HepG2 (cell line): ENCODE measurements around the gene MIPEP. TPM values are rescaled to one million over a fixed set of nuclear protein-coding genes. Genes with fewer than 3 reads are reported as not detected.

Experiments
- ATAC-seq: fragments of 200-7000 bp; cut with Tn5 transposase; 3 replicates; pipeline ENCODE4 v1.9.1; 2020; ENCODE audit warnings: mild to moderate bottlenecking, moderate library complexity
- BruUV-seq: library from RNA; stranded (reverse); fragments of 400-500 nt; replicated peaks from 2 replicates; lab custom pipeline; 2021; lab: Mats Ljungman, UMichigan
- CTCF ChIA-PET: fragments of 300-600 bp; formaldehyde crosslinking; extraction: SDS; loops from one replicate; lab custom pipeline; 2021; ENCODE audit warnings: low total read pairs, inconsistent platforms, low intra/inter-chr PET ratio; lab: Yijun Ruan, JAX
- POLR2A ChIA-PET: fragments of 350-600 bp; sonication (Branson Sonifier 250); formaldehyde crosslinking; loops from one replicate; lab custom pipeline; 2020; ENCODE audit warnings: antibody characterized with exemption, inconsistent platforms; lab: Yijun Ruan, JAX
- DNase-seq: peaks from one replicate; pipeline ENCODE4 v3.0.0-alpha.2; 2015; ENCODE audit warnings: low spot score
- FAIRE-seq: peaks from 3 replicates; lab custom pipeline; 2011; peaks lifted over from hg19 to GRCh38; lab: Jason Lieb, UNC
- H2AFZ ChIP-seq: one replicate; pipeline ENCODE4 v1.6.1; 2011; ENCODE audit warnings: low read length, inconsistent platforms
- H3K27ac ChIP-seq: fragments of 300-600 bp; 3 replicates; pipeline ENCODE4 v1.8.0; 2011; ENCODE audit warnings: mixed run types, mild to moderate bottlenecking, mixed read lengths, low read length, inconsistent platforms; ENCODE audit not compliant: insufficient read depth; ENCODE audit errors: extremely low read length
- H3K27me3 ChIP-seq, 2 experiments: fragments of 200-600 bp in 1 of 2; 2 replicates in 1 of 2; 3 replicates in 1 of 2; pipeline versions ENCODE4 v1.6.0 to v1.8.0; 2011; ENCODE audit warnings: low read length in 2 of 2, mild to moderate bottlenecking in 2 of 2, moderate library complexity in 2 of 2, inconsistent platforms in 1 of 2; ENCODE audit not compliant: insufficient read depth in 2 of 2, control insufficient read depth in 1 of 2
- H3K36me3 ChIP-seq, 2 experiments: fragments of 200-600 bp in 1 of 2; replicated peaks in 1 of 2; 2 replicates in 1 of 2; 3 replicates in 1 of 2; pipeline versions ENCODE4 v1.5.1 to v1.8.0; 2011; ENCODE audit warnings: low read length in 2 of 2, inconsistent platforms in 1 of 2; ENCODE audit not compliant: insufficient read depth in 2 of 2, control insufficient read depth in 1 of 2
- H3K4me1 ChIP-seq: 2 replicates; pipeline ENCODE4 v1.5.1; 2012; ENCODE audit warnings: low read length, inconsistent platforms; ENCODE audit not compliant: insufficient read depth
- H3K4me2 ChIP-seq: 2 replicates; pipeline ENCODE4 v1.6.0; 2011; ENCODE audit warnings: low read depth, low read length, inconsistent platforms
- H3K4me3 ChIP-seq, 3 experiments: fragments of 200-600 bp in 1 of 3; sonication (generic), shearing (Covaris generic) in 1 of 3; replicated peaks in 1 of 3; 2 replicates each; pipeline ENCODE4 v1.5.1; 2011 to 2016; ENCODE audit warnings: low read length in 3 of 3, inconsistent platforms in 2 of 3, low read depth in 2 of 3, mild to moderate bottlenecking in 2 of 3, control low read depth in 1 of 3, mixed read lengths in 1 of 3; ENCODE audit not compliant: insufficient read depth in 1 of 3
- H3K79me2 ChIP-seq: one replicate; pipeline ENCODE4 v1.6.1; 2011; ENCODE audit warnings: low read length, inconsistent platforms; ENCODE audit not compliant: insufficient read depth
- H3K9ac ChIP-seq: 2 replicates; pipeline ENCODE4 v1.6.0; 2011; ENCODE audit warnings: mild to moderate bottlenecking, low read depth, low read length, inconsistent platforms; ENCODE audit not compliant: insufficient read depth
- H3K9me3 ChIP-seq: 2 replicates; pipeline ENCODE4 v1.5.1; 2012; ENCODE audit warnings: mild to moderate bottlenecking, low read length
- H4K20me1 ChIP-seq: 2 replicates; pipeline ENCODE4 v1.6.0; 2011; ENCODE audit warnings: inconsistent platforms, mild to moderate bottlenecking, low read length, moderate library complexity; ENCODE audit not compliant: insufficient read depth
- ARID4A ChIP-seq: sonication (generic); formaldehyde crosslinking; IDR thresholded peaks from 2 replicates; pipeline ENCODE4 v1.5.0; 2020; ENCODE audit warnings: mild to moderate bottlenecking, missing genetic modification reagents, borderline replicate concordance
- ATM ChIP-seq: fragments of 450-650 bp; IDR thresholded peaks from 2 replicates; pipeline ENCODE4 v1.7.1; 2017; ENCODE audit warnings: mild to moderate bottlenecking, borderline replicate concordance
- BRF2 ChIP-seq: sonication (generic); formaldehyde crosslinking; IDR thresholded peaks from 2 replicates; pipeline ENCODE4 v1.8.1; 2022; ENCODE audit warnings: mild to moderate bottlenecking, missing genetic modification reagents
- GABPA ChIP-seq, 2 experiments: IDR thresholded peaks; 2 replicates each; pipeline ENCODE4 v1.6.1; 2011 to 2016; ENCODE audit warnings: low read depth in 2 of 2, low read length in 1 of 2, missing biosample characterization in 1 of 2, missing genetic modification characterization in 1 of 2
- HHEX ChIP-seq: IDR thresholded peaks from 2 replicates; pipeline ENCODE4 v1.6.1; 2016; ENCODE audit warnings: control low read depth
- MEIS2 ChIP-seq: sonication (generic); formaldehyde crosslinking; IDR thresholded peaks from 2 replicates; pipeline ENCODE4 v1.9.0; 2021; ENCODE audit warnings: mild to moderate bottlenecking, missing genetic modification reagents
- PAF1 ChIP-seq: IDR thresholded peaks from 2 replicates; pipeline ENCODE4 v1.6.1; 2016; ENCODE audit warnings: missing genetic modification reagents, missing compliant biosample characterization
- PAWR ChIP-seq: sonication (generic); formaldehyde crosslinking; IDR thresholded peaks from 2 replicates; pipeline ENCODE4 v1.4.0; 2020; ENCODE audit warnings: missing genetic modification reagents, mild to moderate bottlenecking, borderline replicate concordance
- PHB2 ChIP-seq: fragments of 450-650 bp; IDR thresholded peaks from 2 replicates; pipeline ENCODE4 v1.6.1; 2018; ENCODE audit not compliant: partially characterized antibody
- ZMAT3 ChIP-seq: sonication (generic); formaldehyde crosslinking; conservative IDR thresholded peaks from 2 replicates; pipeline ENCODE4 v1.7.0; 2021; ENCODE audit warnings: missing genetic modification reagents
- ZNF33A ChIP-seq: sonication (generic); formaldehyde crosslinking; IDR thresholded peaks from 2 replicates; pipeline ENCODE4 v1.5.1; 2020; ENCODE audit warnings: missing genetic modification reagents, mild to moderate bottlenecking, moderate library complexity, borderline replicate concordance
- ZNF556 ChIP-seq: sonication (generic); formaldehyde crosslinking; IDR thresholded peaks from 2 replicates; pipeline ENCODE4 v1.4.0; 2020; ENCODE audit warnings: mild to moderate bottlenecking, missing genetic modification reagents, borderline replicate concordance
- WGBS: methylation state at CpG from one replicate; pipeline ENCODE4 v1.1.6; 2017; ENCODE audit warnings: low lambda C conversion rate; 5-methylcytosine and 5-hydroxymethylcytosine counted together
- in situ Hi-C: cut with HindIII; loops from 2 replicates; pipeline ENCODE4 v1.10.0; 2017; ENCODE audit warnings: low pct_unique_long_range_greater_than_20kb; ENCODE audit not compliant: extremely low pct_ligation_motif_present
- intact Hi-C: fragments of 100-400 bp; cut with micrococcal nuclease; formaldehyde crosslinking; loops from one replicate; pipeline ENCODE4 v1.10.0; 2022; ENCODE audit not compliant: unreplicated experiment
- polyA plus RNA-seq, 8 experiments: library from polyadenylated mRNA; depleted of rRNA in 3 of 8; stranded (reverse) in 7 of 8; unstranded in 1 of 8; fragments of >200 nt; fragmentation: Illumina TruSeq in 4 of 8; extraction: Trizol in 4 of 8; gene quantifications; 2 replicates each; pipeline versions ENCODE4 v1.2.1 to v1.2.3, GENCODE V29; 2011 to 2016; ENCODE audit warnings: low read depth in 4 of 8, missing spikeins in 1 of 8, mixed read lengths in 1 of 8; ENCODE audit not compliant: insufficient read depth in 1 of 8
- total RNA-seq, 5 experiments: library from RNA; depleted of rRNA; stranded (reverse); fragments of >200 nt; fragmentation: Illumina TruSeq; extraction: Trizol; gene quantifications; 2 replicates each; pipeline ENCODE4 v1.2.3, GENCODE V29; 2016; ENCODE audit warnings: low read depth in 1 of 5
- TF ChIP-seq, protein P1 (sequence below): sonication (generic); formaldehyde crosslinking; IDR thresholded peaks from 2 replicates; pipeline ENCODE4 v1.5.1; 2020; ENCODE audit warnings: mild to moderate bottlenecking, moderate library complexity, missing genetic modification reagents

The MIPEP gene
- total and polyA plus RNA-seq, 2 of the 13 experiments (the other 11 are each of a cell fraction or from before 2014, with no cell fraction given) = 9.3 to 24.1 TPM

DNA sequence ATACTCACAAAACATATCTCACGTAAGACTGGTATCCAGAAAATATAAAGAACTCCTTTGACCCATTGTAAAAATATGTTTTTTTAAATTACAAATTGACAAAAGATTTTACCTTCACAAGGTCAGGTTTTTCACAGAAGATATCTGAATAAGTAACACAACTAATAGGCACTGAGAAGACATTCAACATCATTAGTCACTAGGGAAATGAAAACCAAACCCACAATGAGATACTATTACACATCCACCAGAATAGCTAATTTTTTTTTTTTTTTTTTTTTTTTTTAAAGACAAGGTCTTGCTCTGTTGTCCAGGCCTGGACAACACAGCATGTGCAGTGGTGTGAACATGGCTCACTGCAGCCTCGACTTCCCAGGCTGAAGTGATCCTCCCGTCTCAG, 157.5 kb downstream of the MIPEP start:
- no peaks in the 10 kb centered on the region for H3K27me3 ChIP-seq
- H3K9me3 ChIP-seq = no peaks in the 10 kb centered on the region
- H3K79me2 ChIP-seq = no peaks in the 10 kb centered on the region
- no peak overlapping the region for H3K9ac ChIP-seq
- DNase-seq = no peak
- no peak for ATAC-seq
- FAIRE-seq = no peak
- no peaks in the 10 kb centered on the region for H4K20me1 ChIP-seq
- no peak overlapping the region for H3K4me3 ChIP-seq
- H2AFZ ChIP-seq = no peak overlapping the region
- intact Hi-C loops = no loop called here
- CTCF ChIA-PET = no interaction called here
- 97% methylated on average over 3 of the region's 3 CpGs for WGBS
- POLR2A ChIA-PET = no interaction called here
- no TSS peak for BruUV-seq
- TF ChIP-seq MEIS2 (CRISPR knock-in tag) = no peak
- TF ChIP-seq GABPA (IDR thresholded peaks at IDR 0.05; ENCODE audit: low read depth, low read length) = no peak
- no peak for TF ChIP-seq GABPA (CRISPR knock-in tag; IDR thresholded peaks at IDR 0.05; ENCODE audit: low read depth)
- no peak for TF ChIP-seq PAWR (CRISPR knock-in tag)
- TF ChIP-seq HHEX (CRISPR knock-in tag) = no peak
- TF ChIP-seq ZMAT3 = no peak
- TF ChIP-seq BRF2 (CRISPR knock-in tag) = no peak
- no peak overlapping the region for H3K4me2 ChIP-seq
- in situ Hi-C loops = no loop called here
- H3K4me1 ChIP-seq = peaks cover 24% of the 10 kb centered on the region
- peaks cover 0 to 2% of the 10 kb centered on the region in 2 experiments; a peak in 1 of 5 replicates for H3K36me3 ChIP-seq
- no peak overlapping the region for H3K27ac ChIP-seq

GRCh38 chr13:23730251-23730650, 158.9 kb downstream of the MIPEP start:
- H3K4me3 ChIP-seq = no peak overlapping the region
- H3K4me2 ChIP-seq = no peak overlapping the region
- peaks cover 0 to 2% of the 10 kb centered on the region in 2 experiments; a peak in 1 of 5 replicates for H3K36me3 ChIP-seq
- ChIA-PET CTCF (no interaction called here), POLR2A (no interaction called here)
- H3K79me2 ChIP-seq = no peaks in the 10 kb centered on the region
- no peak overlapping the region for H3K9ac ChIP-seq
- no peak for FAIRE-seq
- H3K9me3 ChIP-seq = no peaks in the 10 kb centered on the region
- no peak for ATAC-seq
- no peak for DNase-seq
- no peaks in the 10 kb centered on the region for H3K27me3 ChIP-seq
- BruUV-seq = no TSS peak
- H2AFZ ChIP-seq = no peak overlapping the region
- H3K27ac ChIP-seq = no peak overlapping the region
- in situ Hi-C loops (no loop called here), intact Hi-C loops (no loop called here)
- no peaks in the 10 kb centered on the region for H4K20me1 ChIP-seq
- 85% methylated on average over 6 of the region's 6 CpGs for WGBS
- H3K4me1 ChIP-seq = peaks cover 14% of the 10 kb centered on the region
- TF ChIP-seq, protein P1, sequence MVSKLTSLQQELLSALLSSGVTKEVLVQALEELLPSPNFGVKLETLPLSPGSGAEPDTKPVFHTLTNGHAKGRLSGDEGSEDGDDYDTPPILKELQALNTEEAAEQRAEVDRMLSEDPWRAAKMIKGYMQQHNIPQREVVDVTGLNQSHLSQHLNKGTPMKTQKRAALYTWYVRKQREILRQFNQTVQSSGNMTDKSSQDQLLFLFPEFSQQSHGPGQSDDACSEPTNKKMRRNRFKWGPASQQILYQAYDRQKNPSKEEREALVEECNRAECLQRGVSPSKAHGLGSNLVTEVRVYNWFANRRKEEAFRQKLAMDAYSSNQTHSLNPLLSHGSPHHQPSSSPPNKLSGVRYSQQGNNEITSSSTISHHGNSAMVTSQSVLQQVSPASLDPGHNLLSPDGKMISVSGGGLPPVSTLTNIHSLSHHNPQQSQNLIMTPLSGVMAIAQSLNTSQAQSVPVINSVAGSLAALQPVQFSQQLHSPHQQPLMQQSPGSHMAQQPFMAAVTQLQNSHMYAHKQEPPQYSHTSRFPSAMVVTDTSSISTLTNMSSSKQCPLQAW (CRISPR knock-in tag) = no peak
- TF ChIP-seq PHB2 (no peak), ATM (no peak), ZNF556 (CRISPR knock-in tag) (no peak), ARID4A (CRISPR knock-in tag) (no peak), ZNF33A (CRISPR knock-in tag) (no peak), PAF1 (no peak)
